ENCODE measurements around the gene TNFSF9.

GRCh38 chr19:6570764-6571163, 39.9 kb downstream of the TNFSF9 start:
- TF ChIP-seq ZBTB7A (IDR thresholded peaks at IDR 0.05; ENCODE audit: low read depth) (no peak), EP300 (IDR thresholded peaks at IDR 0.05; ENCODE audit: borderline replicate concordance) (no peak), CREB1 (IDR thresholded peaks at IDR 0.05; ENCODE audit: low read depth) (no peak)
